ENCODE measurements around the gene URM1.

The URM1 gene

GRCh38 chr9:128385496-128386460, 14.6 kb downstream of the URM1 start:
- DNase-seq (ENCODE audit: low read depth), result no peak

- no peak for DNase-seq (ENCODE audit: low read depth)
Observed at GRCh38 chr9:128388150-128388549, 17.0 kb downstream of the URM1 start.

GRCh38 chr9:128389395-128390149, 18.4 kb downstream of the URM1 start:
- DNase-seq (ENCODE audit: low read depth), result no peak

GRCh38 chr9:128390150-128390812, 19.1 kb downstream of the URM1 start:
- DNase-seq (ENCODE audit: low read depth), result no peak

DNA sequence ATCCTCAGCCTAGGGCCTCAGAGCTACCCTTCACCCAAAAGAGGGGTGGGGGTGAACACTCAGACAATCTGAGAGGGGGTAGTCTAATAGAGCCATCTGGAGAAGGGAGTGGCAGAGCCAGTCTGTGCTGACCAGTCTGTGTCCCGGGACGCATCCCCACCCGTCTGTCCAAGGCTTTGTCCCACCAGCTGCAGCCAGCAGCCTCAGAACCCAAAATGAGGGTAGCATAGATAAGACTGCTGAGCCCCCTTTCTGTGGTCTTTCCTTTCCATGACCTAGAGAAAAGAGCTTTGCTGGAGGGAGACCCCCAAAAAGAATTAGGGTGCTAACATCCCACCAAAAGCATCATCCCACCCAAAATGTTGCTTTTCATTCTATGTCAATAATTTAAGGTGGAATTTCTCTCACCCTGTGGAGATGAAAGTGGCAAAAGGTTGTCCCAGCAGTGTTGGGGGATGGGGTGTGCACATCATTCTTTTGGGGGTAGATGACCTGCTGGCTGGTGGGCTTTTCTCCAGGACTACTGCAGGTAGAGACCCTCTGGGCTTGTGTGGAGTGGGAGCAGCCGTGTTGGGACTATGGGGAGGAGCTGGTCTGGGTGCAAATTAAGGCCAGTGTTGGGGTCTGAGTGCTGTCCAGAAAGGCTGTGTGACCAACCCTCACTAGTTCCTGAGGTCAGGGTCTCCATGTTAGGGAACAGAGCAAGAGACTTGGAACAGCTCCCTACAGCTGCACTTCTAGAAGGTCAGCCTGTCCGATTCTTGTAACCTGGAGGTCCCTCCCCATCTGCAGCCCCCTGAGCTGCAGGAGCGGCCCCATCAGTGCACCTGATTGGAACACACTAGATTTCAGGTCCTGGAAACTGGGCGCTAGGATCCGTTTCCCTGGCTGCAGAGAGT, 19.9 kb downstream of the URM1 start:
- DNase-seq (ENCODE audit: low read depth), result no peak

- DNase-seq (ENCODE audit: low read depth), result no peak
Observed at GRCh38 chr9:128391956-128392301, 20.8 kb downstream of the URM1 start.

- DNase-seq (ENCODE audit: low read depth), result no peak
Observed at GRCh38 chr9:128392302-128393144, 21.3 kb downstream of the URM1 start.

DNA sequence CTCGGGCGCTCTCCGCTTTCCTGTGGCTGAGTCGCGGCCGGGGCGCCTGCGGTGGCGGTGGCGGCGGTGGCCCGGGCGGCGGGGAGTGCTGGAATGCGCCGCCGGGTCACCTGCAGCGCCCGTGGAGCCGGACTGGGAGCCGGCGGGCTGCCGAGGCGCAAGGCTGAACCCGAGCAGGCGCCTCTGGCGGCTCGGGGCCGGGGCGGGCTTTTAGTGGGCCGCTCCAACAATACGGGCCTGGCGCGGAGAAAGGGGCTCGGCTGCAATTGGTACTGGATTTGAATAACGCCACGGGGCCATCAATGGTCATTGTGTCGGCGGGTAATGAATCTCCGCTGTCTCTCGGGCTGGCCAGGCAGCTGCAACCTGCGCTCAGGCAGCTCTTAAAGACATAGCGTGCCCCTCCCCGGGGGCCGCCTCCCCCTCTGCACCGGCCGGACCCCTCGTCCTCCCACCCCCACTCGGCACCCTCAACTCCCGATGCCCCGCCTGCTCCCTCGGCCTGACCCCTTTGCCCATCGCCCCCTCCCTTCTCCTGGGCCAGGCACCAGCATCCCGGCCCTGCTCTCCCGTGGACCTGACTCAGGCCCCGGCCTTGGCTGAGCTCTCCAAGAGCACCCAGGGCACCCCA, 22.1 kb downstream of the URM1 start:
- DNase-seq (ENCODE audit: low read depth), result no peak

DNA sequence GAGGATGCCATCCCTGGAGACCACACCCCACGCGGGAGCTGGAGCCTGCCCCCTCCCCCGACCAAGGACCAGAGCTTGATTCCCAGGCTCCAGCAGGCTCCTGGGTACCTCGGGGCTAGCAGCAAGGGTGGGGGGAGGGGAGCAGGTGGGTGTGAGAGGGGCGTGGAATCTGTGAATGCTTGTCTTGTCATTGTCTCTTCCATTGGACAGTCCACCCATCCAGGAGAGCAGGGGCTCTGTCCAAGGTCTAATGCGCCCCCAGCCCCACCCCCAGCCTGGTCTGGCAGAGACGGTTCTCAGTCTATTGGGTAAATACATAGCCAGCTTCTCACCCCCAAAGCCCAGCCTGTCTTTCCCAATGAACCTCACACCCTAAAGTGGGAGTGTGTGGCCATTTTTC, 22.8 kb downstream of the URM1 start:
- no peak for DNase-seq (ENCODE audit: low read depth)

DNA sequence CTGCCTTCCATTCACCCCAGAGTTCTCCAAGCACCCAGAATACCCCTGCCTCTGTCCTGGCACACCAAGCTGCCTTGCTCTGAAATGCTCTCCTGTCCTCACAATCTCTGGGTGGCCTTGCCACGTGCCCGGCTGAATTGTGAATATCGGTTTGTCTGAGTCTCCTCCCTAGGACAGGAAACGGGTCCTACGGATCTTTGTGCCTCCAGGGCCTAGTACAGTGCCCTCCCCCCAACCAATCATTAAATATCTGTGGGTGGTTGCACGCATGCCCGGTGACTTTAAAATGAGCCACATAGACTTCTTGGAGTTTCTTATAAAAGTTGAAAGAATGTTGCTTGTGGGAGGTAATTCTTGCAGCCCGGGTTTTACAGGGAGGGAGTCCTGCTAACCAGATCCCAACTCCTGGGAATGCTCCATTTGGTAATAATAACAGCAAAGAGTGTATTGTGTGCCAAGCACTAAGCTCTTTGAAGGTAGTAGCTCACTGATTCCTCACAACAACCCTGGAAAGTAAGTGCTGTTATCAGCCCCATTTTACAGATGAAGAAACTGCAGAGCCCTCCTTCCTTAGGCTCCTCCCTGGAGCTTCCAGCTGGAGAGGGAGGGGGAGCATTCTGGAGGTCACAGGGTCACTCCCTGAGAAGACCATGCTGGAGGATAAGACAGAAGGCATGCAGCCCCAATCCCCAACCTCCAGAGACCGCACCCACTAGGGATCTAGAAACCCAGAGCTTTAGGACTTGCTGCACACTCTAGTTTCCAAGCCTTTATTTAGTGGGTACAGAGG, 23.4 kb downstream of the URM1 start:
- DNase-seq (ENCODE audit: low read depth), result no peak

DNA sequence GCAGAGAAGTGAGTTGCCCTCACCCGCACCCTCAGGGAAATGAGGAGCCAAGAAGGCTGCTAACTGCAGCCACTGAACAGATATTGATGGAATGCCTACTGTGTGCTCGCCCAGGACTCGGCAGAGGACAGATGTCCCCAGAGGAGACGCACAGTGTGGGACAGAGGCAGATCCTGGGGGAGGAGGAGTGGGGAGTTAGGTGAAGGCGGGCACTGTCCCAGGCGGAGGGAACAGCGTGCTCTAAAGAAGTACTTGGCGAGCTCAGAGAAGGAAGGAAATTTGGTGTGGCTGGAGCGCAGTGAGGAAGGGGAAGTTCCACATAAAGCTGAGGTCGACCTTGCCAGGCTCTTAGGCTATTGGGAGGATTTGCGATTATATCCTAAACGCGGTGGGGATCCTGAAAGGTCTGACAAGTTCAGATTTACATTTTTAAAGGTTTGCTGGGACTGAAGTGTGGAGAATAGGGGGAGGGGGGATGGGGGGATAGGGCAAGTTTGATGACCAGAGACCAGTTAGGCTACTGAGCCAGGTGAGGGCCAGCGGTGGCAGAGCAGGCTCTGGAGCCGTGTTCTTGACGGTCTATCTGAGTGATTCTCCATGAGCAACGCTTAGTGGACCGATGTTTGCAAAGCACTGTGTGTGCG, 25.9 kb downstream of the URM1 start:
- no peak for DNase-seq (ENCODE audit: low read depth)

DNA sequence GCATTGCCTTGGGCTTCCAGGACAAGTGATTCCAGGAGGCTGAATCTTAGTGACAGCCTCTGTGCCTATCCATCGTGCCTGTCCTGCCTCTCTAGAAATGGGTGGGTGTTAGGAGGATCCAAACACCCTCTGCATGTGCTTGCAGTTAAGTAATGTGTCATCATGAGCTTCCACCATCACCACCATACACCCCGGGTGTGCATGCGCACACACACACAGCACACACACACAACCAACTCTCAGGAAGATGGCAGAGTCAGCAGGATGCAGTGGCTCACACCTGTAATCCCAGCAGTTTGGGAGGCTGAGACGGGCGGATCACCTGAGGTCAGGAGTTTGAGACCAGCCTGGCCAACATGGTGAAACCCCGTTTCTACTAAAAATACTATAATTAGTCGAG, 26.7 kb downstream of the URM1 start:
- no peak for DNase-seq (ENCODE audit: low read depth)

- DNase-seq (ENCODE audit: low read depth), result no peak
Observed at GRCh38 chr9:128399861-128400260, 28.7 kb downstream of the URM1 start.

- DNase-seq (ENCODE audit: low read depth), result no peak
Observed at GRCh38 chr9:128404560-128404959, 33.4 kb downstream of the URM1 start.

GRCh38 chr9:128405077-128405779, 34.1 kb downstream of the URM1 start:
- no peak for DNase-seq (ENCODE audit: low read depth)

- no peak for DNase-seq (ENCODE audit: low read depth)
Observed at GRCh38 chr9:128405780-128406171, 34.6 kb downstream of the URM1 start.

DNA sequence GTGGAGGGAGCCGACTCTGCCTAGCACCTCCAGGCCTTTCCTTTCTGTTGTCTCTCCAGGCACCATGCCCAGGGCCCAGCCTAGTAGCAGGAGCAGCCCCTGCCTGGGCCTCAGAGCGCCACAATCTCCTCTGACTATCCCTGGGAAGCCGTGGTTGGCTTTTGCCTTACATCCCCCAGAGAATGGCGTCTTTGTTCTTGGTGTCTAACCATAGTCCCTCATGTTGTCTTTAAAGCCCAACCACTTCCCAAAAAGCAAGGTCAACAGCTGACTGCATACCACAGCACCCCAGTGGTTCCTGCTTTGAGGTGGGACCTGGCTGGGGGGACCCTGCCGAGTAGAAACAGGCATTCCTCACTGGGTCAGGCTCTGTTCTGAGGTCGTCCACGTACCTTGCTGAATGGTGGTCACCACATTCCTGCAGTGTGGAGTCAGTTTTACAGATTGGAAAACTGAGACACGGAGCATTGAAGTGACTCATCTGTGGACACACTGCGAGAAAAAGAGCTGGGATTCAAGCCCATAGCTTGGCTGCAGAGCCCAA, 35.7 kb downstream of the URM1 start:
- DNase-seq (ENCODE audit: low read depth), result no peak

GRCh38 chr9:128408963-128409431, 37.8 kb downstream of the URM1 start:
- no peak for DNase-seq (ENCODE audit: low read depth)
